ENCODE measurements around the gene FGGY.
A peak's percentile ranks its signal among the peaks of the same experiment; 100 is the strongest.

- TF ChIP-seq CTCF (IDR thresholded peaks at IDR 0.05) (no peak), POLR2A (IDR thresholded peaks at IDR 0.05; ENCODE audit: low read depth) (no peak), EP300 (IDR thresholded peaks at IDR 0.05) (no peak), POLR2AphosphoS5 (IDR thresholded peaks at IDR 0.05) (peak; percentile 37 to 90)
These were observed 304.1 kb downstream of the FGGY start for GRCh38 chr1:59601041-59601441.

Measured in esophagus muscularis mucosa (tissue), 4 donors.